Activated CD4-positive, alpha-beta T cell treated with anti-CD3 and anti-CD28 coated beads for 4 hours (primary cell): ENCODE data around the gene KSR1.
"Not testable (repeated sequence)": the region's sequence is repeated elsewhere in the genome, so short reads cannot be mapped to it uniquely, and the experiment has no call there.

Experiments
- DNase-seq, 2 donors: peaks; one replicate each; pipeline ENCODE4 v3.0.0-alpha.2; 2020

KSR1 gene

GRCh38 chr17:27496437-27496943 lies 40.2 kb downstream of the KSR1 start:
- no peak for DNase-seq

GRCh38 chr17:27496971-27497370 lies 40.7 kb downstream of the KSR1 start:
- no peak for DNase-seq

- DNase-seq = no peak
Measured at GRCh38 chr17:27497696-27498095, 41.4 kb downstream of the KSR1 start.

- no peak for DNase-seq
Measured at GRCh38 chr17:27498615-27499309, 42.5 kb downstream of the KSR1 start.

- DNase-seq = no peak
Measured at GRCh38 chr17:27499451-27500265, 43.4 kb downstream of the KSR1 start.

GRCh38 chr17:27501338-27501737 lies 45.1 kb downstream of the KSR1 start:
- not testable (repeated sequence) for DNase-seq

DNA sequence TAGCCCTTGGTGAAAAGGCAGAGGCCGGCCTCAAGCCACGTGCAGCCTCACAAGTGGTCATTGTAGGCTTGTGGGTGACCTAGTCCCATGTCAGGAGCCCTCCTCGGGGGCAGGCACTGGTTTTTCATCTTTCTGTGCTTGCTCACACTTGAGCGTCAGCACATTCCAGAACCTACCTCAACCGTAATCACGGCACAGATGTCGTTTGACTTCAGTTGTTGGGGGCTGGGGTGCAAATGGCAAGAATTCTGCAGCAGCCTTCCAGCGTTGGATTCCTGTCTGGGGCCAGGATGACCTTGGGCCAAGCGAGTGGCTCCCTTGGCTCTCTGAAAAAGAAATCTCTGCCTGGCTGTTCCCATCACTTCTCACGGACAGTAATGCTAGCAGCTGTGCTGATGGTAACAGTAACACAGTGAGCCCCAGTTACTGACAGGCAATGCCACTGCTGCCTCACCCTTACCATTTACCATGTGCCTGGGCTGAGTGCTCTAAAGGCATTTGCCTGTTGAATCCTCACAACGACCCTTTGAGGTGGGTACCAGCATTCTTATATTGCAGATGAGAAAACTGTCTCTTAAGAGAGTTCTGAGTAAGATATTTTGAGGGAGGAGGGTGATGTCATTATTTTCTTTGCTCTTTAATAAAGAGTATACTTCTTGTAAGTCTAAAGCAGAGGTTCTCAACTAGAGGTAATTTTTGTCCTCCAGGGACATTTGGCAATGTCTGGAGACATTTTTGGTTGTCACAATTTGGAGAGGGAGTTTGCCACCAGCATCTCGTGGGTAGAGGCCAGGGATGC lies 46.5 kb downstream of the KSR1 start:
- DNase-seq = no peak

DNA sequence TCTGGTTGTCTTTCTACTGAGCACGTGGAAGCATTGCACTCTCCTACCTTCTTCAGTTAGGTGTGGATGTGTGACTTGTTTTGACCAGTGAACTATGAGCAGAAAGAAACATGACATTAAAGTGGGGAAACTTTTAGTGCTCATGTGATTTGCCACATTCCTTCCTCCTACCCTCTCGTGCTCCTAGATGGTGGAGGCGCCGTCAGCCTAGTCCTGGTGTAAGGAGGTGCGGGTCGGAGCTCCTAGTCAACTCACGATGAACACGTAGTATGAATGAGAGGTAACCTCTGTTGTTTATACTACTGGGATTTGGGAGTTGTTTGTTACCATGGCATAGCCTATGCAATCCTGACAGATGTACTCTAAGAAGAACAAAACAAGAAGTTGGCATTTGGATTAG lies 47.4 kb downstream of the KSR1 start:
- DNase-seq = no peak

DNA sequence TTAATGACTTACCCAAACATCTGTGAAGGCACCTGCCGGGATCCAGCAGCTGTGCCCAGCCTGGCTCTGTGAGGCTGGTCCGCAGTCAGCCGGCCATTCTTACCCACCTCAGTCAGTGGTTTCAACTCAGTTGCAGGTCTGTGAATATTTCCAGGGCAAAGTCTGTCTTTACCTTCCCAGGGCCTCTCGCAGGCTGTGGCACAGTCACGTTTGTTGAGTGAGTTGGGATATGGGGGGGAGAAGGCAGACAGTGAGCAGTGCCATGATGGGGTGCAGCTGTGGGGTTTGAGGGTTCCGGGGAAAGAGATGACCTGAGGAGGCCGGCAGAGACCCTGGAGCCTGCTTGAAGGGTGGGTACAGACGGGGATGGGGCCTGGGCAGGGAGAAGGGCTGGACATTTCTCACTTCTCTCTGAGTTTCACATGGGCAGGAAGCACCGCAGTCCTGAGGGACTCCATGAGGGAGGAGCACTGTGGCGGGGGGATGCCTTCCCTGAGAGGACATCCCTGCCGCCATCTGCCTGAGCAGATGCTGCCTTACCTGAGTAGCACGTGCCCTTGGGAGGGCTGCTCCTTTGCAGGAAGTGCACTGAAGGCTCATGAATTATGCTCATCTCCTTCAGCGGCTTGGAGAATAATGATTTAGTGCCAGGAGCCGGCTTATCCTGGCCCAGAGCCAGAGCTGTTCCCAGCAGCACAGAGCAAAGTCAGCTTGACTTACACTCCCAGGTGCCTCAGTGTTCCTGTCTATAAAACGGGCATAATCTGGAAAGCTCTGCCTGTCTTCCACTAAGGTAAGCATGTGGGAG lies 48.1 kb downstream of the KSR1 start:
- DNase-seq = no peak

DNA sequence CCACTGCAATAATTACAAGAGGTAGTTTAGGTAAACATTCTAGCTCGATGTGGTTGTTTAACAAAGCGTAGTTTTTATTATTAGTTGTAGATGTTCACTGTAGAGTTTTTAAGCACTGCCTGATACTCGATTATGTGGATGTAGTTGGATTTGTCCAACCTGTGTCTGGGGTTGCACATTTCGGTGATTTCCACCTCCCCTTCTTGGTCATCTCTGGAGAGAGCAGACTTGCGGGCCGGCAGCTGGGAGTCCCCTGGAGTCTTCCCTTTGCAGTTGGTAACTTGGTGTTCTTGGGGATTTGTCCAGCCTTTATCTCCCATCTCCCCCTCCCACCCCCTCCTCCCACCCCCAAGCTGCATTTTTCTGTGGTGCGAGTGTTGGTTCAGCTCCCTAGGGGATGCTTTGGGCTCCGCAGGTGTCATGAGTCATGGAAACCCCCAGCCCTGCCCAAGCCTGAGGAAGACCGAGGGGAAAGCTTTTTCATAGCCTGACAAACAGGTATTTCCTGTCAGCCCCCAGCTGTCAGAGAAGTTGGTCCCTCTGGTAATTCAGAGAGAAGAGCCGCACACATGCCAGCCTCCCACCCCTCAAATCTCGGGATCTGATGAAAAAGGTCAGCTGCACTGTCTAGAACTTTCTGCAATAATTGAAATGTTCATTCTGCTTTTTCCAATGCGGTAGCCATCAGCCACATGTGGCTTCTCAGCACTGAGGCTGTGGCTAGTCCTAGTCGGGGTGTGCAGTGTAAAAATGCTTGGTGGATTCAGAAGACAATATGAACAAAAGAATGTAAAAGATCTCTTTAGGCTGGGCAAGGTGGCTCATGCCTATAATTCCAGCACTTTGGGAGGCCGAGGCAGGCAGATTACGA lies 50.3 kb downstream of the KSR1 start:
- no peak for DNase-seq

- no peak for DNase-seq
Measured at GRCh38 chr17:27511168-27511883, 55.1 kb downstream of the KSR1 start.

DNA sequence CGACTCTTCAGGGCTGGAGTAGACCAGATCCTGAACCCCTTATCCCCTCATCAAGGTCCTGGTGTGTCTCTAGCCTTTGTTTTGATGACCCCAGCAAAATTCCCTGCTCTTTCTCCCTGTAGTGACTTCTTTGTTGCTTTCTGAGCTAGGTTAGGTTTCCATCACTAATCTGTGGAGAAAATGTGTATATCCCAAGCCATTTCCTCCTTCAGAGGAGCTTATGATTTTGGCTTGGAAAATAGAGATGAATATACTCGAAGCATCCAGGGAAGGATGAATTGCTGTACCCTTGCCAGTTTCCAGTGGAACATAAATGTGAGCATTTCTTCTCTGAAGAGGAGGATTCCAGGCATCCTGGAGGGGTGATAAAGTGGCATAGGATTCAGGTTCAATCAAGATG lies 55.8 kb downstream of the KSR1 start:
- no peak for DNase-seq

- no peak for DNase-seq
Measured at GRCh38 chr17:27512511-27513346, 56.5 kb downstream of the KSR1 start.

DNA sequence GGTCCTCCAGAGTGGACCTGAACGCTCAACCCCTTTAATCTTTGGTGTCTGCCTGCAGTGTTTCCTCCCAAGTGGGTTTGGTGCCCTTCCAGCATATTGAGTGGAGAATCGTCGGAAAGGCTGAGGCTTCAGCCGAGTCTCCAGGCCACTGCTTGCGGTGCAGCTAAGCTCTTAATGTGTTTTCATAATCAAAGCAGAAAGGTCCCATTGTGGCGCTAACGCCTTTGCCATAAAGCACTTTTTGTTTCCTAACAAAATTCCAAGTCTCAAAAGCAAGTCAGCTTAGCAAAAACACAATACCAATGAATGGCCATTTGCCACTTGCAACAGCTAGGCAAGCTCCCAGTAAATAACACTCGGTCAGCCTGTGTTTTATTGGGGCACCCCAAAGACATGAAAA lies 57.6 kb downstream of the KSR1 start:
- no peak for DNase-seq

DNA sequence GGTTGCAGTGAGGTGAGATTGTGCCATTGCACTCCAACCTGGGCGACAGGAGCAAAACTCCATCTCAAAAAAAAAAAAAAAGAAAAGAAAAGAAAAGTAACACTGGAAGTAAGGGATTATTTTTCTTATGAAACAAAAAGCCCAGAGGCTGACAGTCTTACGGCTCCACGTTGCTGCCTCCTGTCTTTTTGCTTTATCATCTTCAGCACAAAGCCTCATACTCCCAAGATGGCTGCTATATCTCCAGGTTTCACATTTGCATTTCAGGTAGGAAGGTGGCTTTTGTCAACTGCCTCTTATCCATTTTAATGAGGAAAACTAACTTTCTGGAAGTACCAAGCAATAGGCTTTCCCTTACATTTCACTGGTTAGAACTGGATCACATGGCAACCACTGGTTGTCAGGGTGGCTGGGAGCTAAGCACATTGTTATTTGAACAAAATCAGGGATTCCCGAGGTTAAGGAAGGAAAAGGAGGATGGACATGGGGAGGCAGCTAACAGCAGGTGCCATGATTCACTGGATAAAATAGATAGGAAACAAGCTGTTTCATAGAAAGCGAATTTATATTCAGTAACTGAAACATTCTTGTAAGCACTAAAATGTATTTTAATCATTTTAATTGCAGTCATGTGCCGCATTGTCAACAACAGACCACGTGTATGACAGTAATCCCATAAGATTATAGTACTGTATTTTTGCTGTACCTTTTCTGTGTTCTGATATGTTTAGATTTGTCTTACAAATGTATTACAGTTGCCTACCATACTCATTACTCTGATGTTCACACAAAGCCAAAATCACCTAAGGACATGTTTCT lies 58.6 kb downstream of the KSR1 start:
- DNase-seq = no peak

- no peak for DNase-seq
Measured at GRCh38 chr17:27518048-27518447, 61.8 kb downstream of the KSR1 start.

DNA sequence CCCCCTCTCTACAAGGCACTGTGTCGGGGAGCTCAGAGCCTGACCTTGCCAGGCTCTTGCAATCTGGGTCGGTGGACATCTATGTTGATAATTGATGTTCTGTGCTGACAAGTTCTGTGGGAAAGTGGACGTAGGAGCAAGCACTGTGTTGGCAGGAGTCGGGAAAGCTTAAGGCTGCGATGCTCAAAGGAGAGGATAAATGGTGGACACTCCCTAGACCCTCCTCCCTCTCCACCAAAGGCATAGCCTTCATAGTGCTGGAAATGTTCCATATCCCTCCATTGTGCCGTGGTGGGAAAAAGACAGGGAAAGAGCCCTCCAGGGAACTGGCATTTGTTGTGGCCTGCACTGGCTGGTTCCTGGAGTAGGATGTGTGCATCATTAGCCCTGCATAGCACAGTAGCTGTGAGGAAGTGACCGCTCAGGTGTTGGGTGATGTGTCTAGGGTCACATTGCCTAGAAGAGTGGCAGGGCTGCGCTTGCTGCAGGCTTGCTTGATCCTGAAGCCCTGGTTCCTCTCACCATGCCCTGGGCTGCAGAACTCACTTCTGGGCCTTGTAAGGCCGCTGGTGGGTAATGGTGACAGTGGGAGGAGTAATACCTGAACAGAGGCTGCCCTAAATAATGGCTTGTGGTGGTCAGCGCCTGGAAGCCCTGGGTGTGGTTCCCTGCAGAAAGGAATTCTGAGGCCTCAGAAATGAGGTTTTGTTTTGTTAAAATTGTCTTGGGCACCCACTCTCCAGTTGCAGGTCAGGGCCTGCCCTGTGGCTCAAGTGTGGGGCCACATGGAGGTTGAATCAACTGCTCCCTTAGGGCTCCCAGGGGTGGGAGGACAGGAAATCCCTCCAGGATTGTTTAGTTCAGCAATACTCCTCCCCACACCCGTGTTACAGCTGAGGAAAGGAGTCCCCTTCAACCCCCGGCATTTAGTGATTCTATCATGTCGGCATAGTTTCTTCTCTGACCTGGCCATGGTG lies 62.6 kb downstream of the KSR1 start:
- DNase-seq = no peak

DNA sequence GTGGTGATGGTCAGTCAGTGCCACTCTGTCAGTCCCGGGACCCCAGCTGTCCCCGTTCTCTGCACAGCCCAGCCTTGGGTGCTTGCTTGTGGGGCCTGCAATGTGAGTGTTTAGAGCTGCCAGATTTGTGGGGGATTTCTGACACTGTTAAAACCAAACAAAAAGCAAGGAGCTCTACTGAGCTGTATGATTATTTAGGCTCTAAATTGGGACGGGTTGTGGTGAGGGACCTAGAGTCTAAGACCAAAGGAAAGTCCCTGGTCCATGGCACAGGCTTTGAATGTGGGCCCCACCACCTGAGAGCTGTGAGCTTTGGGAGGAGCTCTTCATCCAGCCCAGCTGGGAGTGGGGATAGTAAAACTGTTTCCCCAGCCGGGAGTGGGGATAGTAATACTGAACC lies 63.3 kb downstream of the KSR1 start:
- DNase-seq = no peak
